Gastroesophageal sphincter (tissue), 4 donors: ENCODE measurements around the gene PPP1R3G. TPM values are rescaled to one million over a fixed set of nuclear protein-coding genes. Genes with fewer than 3 reads are reported as not detected.

Experiments
- ATAC-seq: fragments of 150-250 bp; one replicate; pipeline ENCODE4 v1.9.1; 2016; ENCODE audit warnings: mild to moderate bottlenecking, moderate library complexity
- H3K27ac ChIP-seq, 4 donors: fragments of 200-600 bp; sonication (generic) in 3 of 4; 1 replicate in 3 of 4; 2 replicates in 1 of 4; pipeline ENCODE4 v1.5.1; 2016 to 2019
- H3K27me3 ChIP-seq: fragments of 200-600 bp; sonication (generic); one replicate; pipeline ENCODE4 v1.5.1; 2019
- H3K36me3 ChIP-seq, 2 donors: fragments of 200-600 bp; sonication (generic); one replicate each; pipeline ENCODE4 v1.5.1; 2019; ENCODE audit warnings: control low read depth in 1 of 2
- H3K4me1 ChIP-seq, 3 donors: fragments of 200-600 bp; sonication (generic); 1 replicate in 2 of 3; 2 replicates in 1 of 3; pipeline ENCODE4 v1.5.1; 2016 to 2019; ENCODE audit warnings: control low read depth in 2 of 3
- H3K4me3 ChIP-seq, 2 donors: fragments of 200-600 bp; sonication (generic); one replicate each; pipeline ENCODE4 v1.5.1; 2019; ENCODE audit warnings: mild to moderate bottlenecking in 1 of 2, moderate library complexity in 1 of 2
- H3K9me3 ChIP-seq, 3 donors: fragments of 200-600 bp; sonication (generic); one replicate each; pipeline ENCODE4 v1.5.1; 2017 to 2019; ENCODE audit warnings: control low read depth in 2 of 3
- CTCF ChIP-seq, 4 experiments: fragments of 200-600 bp in 2 of 4; fragments of 450-650 bp in 2 of 4; sonication (generic) in 1 of 4; IDR thresholded peaks; one replicate each; pipeline ENCODE4 v1.5.1; 2017 to 2019; ENCODE audit warnings: antibody characterized with exemption in 4 of 4, mild to moderate bottlenecking in 2 of 4, moderate library complexity in 2 of 4
- EP300 ChIP-seq: sonication (generic); formaldehyde crosslinking; IDR thresholded peaks from one replicate; pipeline ENCODE4 v1.6.1; 2017; ENCODE audit warnings: antibody characterized with exemption, mild to moderate bottlenecking
- POLR2A ChIP-seq, 2 donors: fragments of 450-650 bp; IDR thresholded peaks; one replicate each; pipeline ENCODE4 v1.6.1; 2017; ENCODE audit warnings: antibody characterized with exemption in 2 of 2, mild to moderate bottlenecking in 2 of 2, moderate library complexity in 1 of 2
- POLR2AphosphoS5 ChIP-seq: sonication (generic); formaldehyde crosslinking; IDR thresholded peaks from one replicate; pipeline ENCODE4 v1.6.1; 2017; ENCODE audit warnings: antibody characterized with exemption
- WGBS, 2 donors: methylation state at CpG; one replicate each; pipeline ENCODE4 v1.1.5; 2018; ENCODE audit warnings: low coverage in 1 of 2; 5-methylcytosine and 5-hydroxymethylcytosine counted together
- total RNA-seq, 4 donors: library from RNA; depleted of rRNA; stranded (reverse); fragments of >200 nt; gene quantifications; one replicate each; pipeline ENCODE4 v1.1.0, GENCODE V29; 2016

PPP1R3G gene
- total RNA-seq, 4 donors from 2014 or later, result 2.2 to 11.8 (median 5.7) TPM

DNA sequence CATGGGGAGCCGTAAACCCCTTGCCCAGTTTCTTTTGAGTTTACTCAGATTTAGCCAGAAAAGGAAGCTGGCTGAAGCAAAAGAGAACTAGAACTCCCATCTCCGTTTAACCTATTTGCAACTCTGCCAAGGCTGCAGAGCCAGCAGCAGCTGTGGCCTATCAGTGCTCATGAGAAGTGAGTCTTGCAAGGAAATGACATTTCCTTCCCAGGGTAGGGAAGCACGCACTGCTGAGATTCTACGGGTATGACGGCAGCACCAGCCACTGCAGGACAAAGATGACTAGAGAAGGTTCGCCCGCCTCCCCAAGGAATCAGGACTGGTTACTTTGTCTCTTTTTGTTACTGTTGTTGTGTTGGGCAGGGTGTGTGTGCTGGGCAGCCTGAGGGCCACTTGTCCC is 47.6 kb downstream of the PPP1R3G start:
- no peaks in the 10 kb centered on the region for H3K9me3 ChIP-seq
- 3 to 35% methylated on average over 3 to 7 of the region's 7 CpGs for WGBS, 2 donors
- peak; percentile 93 for ATAC-seq
- H3K27ac ChIP-seq, result peak overlapping the region in 3 of 4 donors; percentile 72 to 75 (median 72)
- H3K27me3 ChIP-seq, result no peaks in the 10 kb centered on the region
- H3K4me1 ChIP-seq, result peaks cover 0 to 23% (median 3%) of the 10 kb centered on the region in 3 donors
- peak overlapping the region in 1 of 2 donors; percentile 28 for H3K4me3 ChIP-seq
- TF ChIP-seq CTCF (IDR thresholded peaks at IDR 0.05), result no peak
- TF ChIP-seq POLR2AphosphoS5, result peak; percentile 70
- H3K36me3 ChIP-seq, result no peaks in the 10 kb centered on the region

DNA sequence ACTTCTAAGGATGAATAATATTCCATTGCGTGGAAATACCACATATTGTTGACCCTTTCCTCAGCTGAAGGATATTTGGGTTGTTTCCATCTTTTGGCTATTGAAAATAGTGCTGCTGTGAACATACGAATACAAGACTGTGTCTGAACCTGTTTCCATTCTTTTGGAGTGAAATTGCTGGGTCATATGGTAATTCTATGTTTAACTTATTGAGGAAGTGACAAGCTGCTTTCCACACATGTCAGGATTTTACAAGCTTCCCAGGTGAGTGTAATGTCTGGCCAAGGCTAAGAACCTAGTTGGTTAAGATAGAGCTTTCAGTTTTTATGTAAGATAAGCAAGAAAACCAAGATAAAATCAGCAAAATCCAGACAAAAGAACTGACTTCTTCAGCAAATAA is 48.8 kb downstream of the PPP1R3G start:
- ATAC-seq, result no peak
- no peaks in the 10 kb centered on the region for H3K27me3 ChIP-seq
- no peak for TF ChIP-seq POLR2AphosphoS5
- TF ChIP-seq EP300, result no peak
- TF ChIP-seq CTCF (IDR thresholded peaks at IDR 0.05), result no peak
- TF ChIP-seq POLR2A (IDR thresholded peaks at IDR 0.05), result no peak
- no peaks in the 10 kb centered on the region for H3K9me3 ChIP-seq
- H3K4me1 ChIP-seq, result peaks cover 0 to 23% (median 3%) of the 10 kb centered on the region in 3 donors
- no peaks in the 10 kb centered on the region for H3K36me3 ChIP-seq
- no peak overlapping the region for H3K4me3 ChIP-seq
- WGBS, 2 donors, result 84 to 100% methylated on average over 2 of the region's 2 CpGs
- no peak overlapping the region for H3K27ac ChIP-seq

DNA sequence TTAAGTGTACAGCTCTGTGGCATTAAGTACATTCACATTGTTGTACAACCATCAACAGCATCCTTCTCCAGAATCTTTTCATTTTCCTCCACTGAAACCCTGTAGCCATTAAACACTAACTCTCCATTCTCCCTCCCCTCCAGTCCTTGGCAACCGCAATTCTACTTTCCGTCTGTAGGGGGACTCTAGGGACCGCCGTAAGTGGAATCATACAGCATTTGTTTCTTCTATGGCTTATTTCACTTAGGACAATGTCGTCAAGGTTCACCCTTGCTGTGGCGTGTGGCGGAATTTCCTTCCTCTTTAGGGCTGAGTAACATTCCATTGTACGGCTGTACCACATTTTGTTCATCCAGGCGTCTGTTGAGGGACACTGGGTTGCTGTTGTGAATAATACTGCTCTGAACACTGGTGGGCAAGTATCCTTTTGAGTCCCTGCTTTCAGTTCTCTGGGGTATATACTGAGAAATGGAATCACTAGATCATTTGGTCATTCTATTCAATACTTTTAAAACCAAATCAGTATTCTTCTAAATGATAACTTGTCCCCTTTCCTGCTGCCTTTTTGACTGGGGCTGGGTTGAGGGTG is 50.7 kb downstream of the PPP1R3G start:
- Histone ChIP-seq H3K4me1 (peaks cover 0 to 23% (median 3%) of the 10 kb centered on the region in 3 donors), H3K27ac (no peak overlapping the region), H3K9me3 (no peaks in the 10 kb centered on the region), H3K36me3 (no peaks in the 10 kb centered on the region), H3K4me3 (no peak overlapping the region), H3K27me3 (no peaks in the 10 kb centered on the region)
- WGBS, 2 donors, result 44 to 48% methylated on average over 7 to 9 of the region's 9 CpGs
- no peak for ATAC-seq
- peak; percentile 26 to 68 (median 30) for TF ChIP-seq CTCF (IDR thresholded peaks at IDR 0.05)
- TF ChIP-seq POLR2AphosphoS5, result no peak
- TF ChIP-seq EP300, result no peak
- TF ChIP-seq POLR2A (IDR thresholded peaks at IDR 0.05), result no peak

- TF ChIP-seq EP300 (no peak), POLR2AphosphoS5 (no peak), CTCF (IDR thresholded peaks at IDR 0.05) (no peak), POLR2A (IDR thresholded peaks at IDR 0.05) (no peak)
- H3K9me3 ChIP-seq, result no peaks in the 10 kb centered on the region
- H3K27ac ChIP-seq, result no peak overlapping the region
- no peaks in the 10 kb centered on the region for H3K36me3 ChIP-seq
- no peak for ATAC-seq
- H3K4me1 ChIP-seq, result peaks cover 0 to 15% (median 1%) of the 10 kb centered on the region in 3 donors
- no peak overlapping the region for H3K4me3 ChIP-seq
- WGBS, 2 donors, result 76 to 96% methylated on average over 7 to 8 of the region's 8 CpGs
- H3K27me3 ChIP-seq, result no peaks in the 10 kb centered on the region
Measured at GRCh38 chr6:5136851-5137250, 51.7 kb downstream of the PPP1R3G start.

Other genes starting within 250 kb of the PPP1R3G start
- 10 to 100 TPM in 1 of 4 donors, 1 to 10 TPM in 3; 4.4 to 12.1 (median 6.3) TPM for gene RPP40, start 81.3 kb upstream of the PPP1R3G start, total RNA-seq
- gene LYRM4, start 175.6 kb downstream of the PPP1R3G start, total RNA-seq, result 10 to 100 TPM; 16.4 to 27.9 (median 20.5) TPM
- 10 to 100 TPM in 3 of 4 donors, 1 to 10 TPM in 1; 9.8 to 16.3 (median 14.4) TPM for gene FARS2, start 176.2 kb downstream of the PPP1R3G start, total RNA-seq